ENCODE results near the gene KCNK17. TPM values are rescaled to one million over a fixed set of nuclear protein-coding genes. Genes with fewer than 3 reads are reported as not detected.
A peak's percentile ranks its signal among the peaks of the same experiment; 100 is the strongest.
"Not testable (repeated sequence)": the region's sequence is repeated elsewhere in the genome, so short reads cannot be mapped to it uniquely, and the experiment has no call there.

Gene KCNK17
- total RNA-seq, 2 donors from 2014 or later, result 0.51 to 0.64 TPM

- H3K4me1 ChIP-seq (replicated peaks), result no peaks in the 10 kb centered on the region
- no peaks in the 10 kb centered on the region for H3K27me3 ChIP-seq (replicated peaks; ENCODE audit: insufficient read depth)
- no peak overlapping the region for H3K4me3 ChIP-seq
- 79% methylated on average over 3 of the region's 3 CpGs for WGBS
- H3K9me3 ChIP-seq, result no peaks in the 10 kb centered on the region
- intact Hi-C loops (cut with DNase I), result no loop called here
- no peak for DNase-seq (ENCODE audit: low spot score)
- no peak overlapping the region for H3K27ac ChIP-seq
- TF ChIP-seq, protein P1, sequence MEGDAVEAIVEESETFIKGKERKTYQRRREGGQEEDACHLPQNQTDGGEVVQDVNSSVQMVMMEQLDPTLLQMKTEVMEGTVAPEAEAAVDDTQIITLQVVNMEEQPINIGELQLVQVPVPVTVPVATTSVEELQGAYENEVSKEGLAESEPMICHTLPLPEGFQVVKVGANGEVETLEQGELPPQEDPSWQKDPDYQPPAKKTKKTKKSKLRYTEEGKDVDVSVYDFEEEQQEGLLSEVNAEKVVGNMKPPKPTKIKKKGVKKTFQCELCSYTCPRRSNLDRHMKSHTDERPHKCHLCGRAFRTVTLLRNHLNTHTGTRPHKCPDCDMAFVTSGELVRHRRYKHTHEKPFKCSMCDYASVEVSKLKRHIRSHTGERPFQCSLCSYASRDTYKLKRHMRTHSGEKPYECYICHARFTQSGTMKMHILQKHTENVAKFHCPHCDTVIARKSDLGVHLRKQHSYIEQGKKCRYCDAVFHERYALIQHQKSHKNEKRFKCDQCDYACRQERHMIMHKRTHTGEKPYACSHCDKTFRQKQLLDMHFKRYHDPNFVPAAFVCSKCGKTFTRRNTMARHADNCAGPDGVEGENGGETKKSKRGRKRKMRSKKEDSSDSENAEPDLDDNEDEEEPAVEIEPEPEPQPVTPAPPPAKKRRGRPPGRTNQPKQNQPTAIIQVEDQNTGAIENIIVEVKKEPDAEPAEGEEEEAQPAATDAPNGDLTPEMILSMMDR (IDR thresholded peaks at IDR 0.05), result no peak
- TF ChIP-seq POLR2AphosphoS5 (IDR thresholded peaks at IDR 0.05), result no peak
- no peak for TF ChIP-seq POLR2A (IDR thresholded peaks at IDR 0.05)
- H3K36me3 ChIP-seq, result no peaks in the 10 kb centered on the region
Measured at GRCh38 chr6:39287601-39288000, 26.6 kb downstream of the KCNK17 start.

DNA sequence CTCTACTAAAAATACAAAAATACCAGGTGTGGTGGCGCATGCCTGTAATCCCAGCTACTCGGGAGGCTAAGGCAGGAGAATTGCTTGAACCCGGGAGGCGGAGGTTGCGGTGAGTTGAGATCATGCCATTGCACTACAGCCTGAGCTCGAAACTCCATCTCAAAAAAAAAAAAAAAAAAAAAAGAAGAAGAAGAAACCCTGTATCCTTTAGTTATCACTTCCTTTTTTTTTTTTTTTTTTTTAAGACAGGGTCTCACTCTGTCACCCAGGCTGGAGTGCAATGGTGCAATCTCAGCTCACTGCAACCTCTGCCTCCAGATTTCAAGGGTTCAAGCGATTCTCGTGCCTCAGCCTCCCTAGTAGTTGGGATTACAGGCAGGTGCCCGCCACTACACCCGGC lies 27.6 kb downstream of the KCNK17 start:
- H3K27me3 ChIP-seq (replicated peaks; ENCODE audit: insufficient read depth); H3K9me3 ChIP-seq; H3K36me3 ChIP-seq; H3K4me1 ChIP-seq (replicated peaks); DNase-seq (ENCODE audit: low spot score); H3K4me3 ChIP-seq; intact Hi-C loops (cut with DNase I); H3K27ac ChIP-seq: not testable (repeated sequence)
- 85% methylated on average over 8 of the region's 10 CpGs for WGBS

DNA sequence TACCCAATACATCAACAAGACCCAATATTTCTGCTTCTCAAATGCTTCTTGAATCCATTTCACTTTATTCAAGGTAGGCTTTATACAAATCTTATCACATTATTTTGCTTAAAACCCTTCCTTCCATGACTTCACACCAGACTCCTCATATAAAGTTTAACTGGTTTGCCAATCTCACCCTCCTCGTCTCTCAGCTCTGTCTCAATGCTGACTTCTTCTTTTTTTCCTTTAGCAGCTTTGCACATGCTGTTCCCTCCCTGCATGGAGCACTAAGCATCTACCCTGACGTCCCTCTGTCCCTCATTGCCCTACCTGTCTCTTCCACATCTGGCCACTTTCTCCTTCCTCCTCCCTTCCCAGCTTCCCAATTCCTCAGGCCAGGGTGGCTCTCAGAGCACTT lies 31.4 kb downstream of the KCNK17 start:
- TF ChIP-seq POLR2A (IDR thresholded peaks at IDR 0.05), result no peak
- TF ChIP-seq, protein P1 (IDR thresholded peaks at IDR 0.05), result no peak
- no peak for TF ChIP-seq POLR2AphosphoS5 (IDR thresholded peaks at IDR 0.05)
- intact Hi-C loops (cut with DNase I), result no loop called here
- H3K4me3 ChIP-seq, result no peak overlapping the region
- no peaks in the 10 kb centered on the region for H3K27me3 ChIP-seq (replicated peaks; ENCODE audit: insufficient read depth)
- no peaks in the 10 kb centered on the region for H3K4me1 ChIP-seq (replicated peaks)
- DNase-seq (ENCODE audit: low spot score), result no peak
- no peak overlapping the region for H3K27ac ChIP-seq
- no peaks in the 10 kb centered on the region for H3K9me3 ChIP-seq
- 71% methylated on average over 2 of the region's 2 CpGs for WGBS
- no peaks in the 10 kb centered on the region for H3K36me3 ChIP-seq

DNA sequence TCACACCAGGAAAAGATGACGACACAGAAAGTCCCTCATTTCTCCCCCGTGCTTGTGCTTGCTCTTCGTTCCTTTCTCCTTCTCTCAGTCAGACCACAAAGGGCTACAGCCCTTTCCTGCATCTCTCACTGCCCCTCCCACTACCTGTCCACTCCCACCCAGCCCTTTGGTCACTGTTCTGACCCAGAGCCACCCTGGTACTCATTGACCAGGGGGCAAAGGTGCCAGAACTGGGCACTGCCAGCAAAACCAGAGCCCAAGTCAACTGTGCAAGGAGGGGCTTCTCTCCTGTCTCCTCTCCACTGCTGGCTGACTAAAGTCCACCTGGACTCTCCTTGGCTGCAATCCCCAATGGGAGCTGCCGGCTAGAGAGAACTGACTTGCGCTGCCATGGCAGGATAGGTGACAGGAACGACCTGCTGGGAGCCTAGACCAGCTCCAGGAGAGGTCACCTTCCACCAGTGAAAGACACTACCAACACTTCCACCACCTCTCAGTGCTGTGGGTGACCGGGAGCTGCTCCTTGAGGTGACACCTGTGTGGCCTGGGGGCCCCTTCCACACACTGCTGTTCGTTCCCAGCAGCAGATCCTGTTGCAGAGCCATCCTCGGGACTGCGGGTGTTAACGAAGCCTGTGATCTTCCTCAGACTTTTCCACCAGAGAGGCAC lies 32.8 kb downstream of the KCNK17 start:
- no peaks in the 10 kb centered on the region for H3K4me1 ChIP-seq (replicated peaks)
- 83% methylated on average over 9 of the region's 11 CpGs for WGBS
- H3K27ac ChIP-seq, result no peak overlapping the region

DNA sequence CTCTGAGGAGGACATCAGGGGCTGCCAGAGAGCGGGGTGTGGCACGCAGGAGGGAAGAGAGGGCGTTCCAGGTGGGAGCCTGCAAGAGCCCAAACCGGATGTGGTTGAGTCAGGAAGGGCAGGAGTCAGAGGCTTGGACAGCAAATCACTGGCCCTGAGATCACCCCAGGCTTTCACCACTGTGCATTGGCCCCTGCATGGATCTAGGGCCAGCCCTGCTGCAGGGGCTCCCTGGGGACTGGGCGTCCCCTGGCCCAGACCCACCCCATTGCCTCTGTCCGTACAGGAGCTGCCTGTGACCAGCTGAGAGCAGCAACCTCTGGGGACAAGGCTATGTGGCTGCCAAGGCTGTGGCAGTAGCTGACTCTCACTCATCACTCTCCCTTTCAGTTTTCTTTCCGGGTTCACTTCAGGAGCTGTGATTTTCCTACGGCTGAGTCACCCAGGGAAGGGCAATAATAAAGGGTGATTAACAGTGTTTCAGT lies 33.9 kb downstream of the KCNK17 start:
- Histone ChIP-seq H3K9me3 (no peaks in the 10 kb centered on the region), H3K36me3 (no peaks in the 10 kb centered on the region), H3K27me3 (replicated peaks; ENCODE audit: insufficient read depth) (no peaks in the 10 kb centered on the region), H3K4me3 (no peak overlapping the region), H3K27ac (no peak overlapping the region), H3K4me1 (replicated peaks) (no peaks in the 10 kb centered on the region)
- intact Hi-C loops (cut with DNase I), result no loop called here
- 48% methylated on average over 7 of the region's 8 CpGs for WGBS
- TF ChIP-seq POLR2AphosphoS5 (IDR thresholded peaks at IDR 0.05), result no peak
- TF ChIP-seq, protein P1 (IDR thresholded peaks at IDR 0.05), result peak in 1 of 4 experiments; percentile 2
- DNase-seq (ENCODE audit: low spot score), result no peak

More for the DNA sequence above, 32.8 kb downstream of the KCNK17 start:
- intact Hi-C loops (cut with DNase I), result no loop called here
- Histone ChIP-seq H3K27me3 (replicated peaks; ENCODE audit: insufficient read depth) (no peaks in the 10 kb centered on the region), H3K9me3 (no peaks in the 10 kb centered on the region), H3K36me3 (no peaks in the 10 kb centered on the region), H3K4me3 (no peak overlapping the region)
- no peak for DNase-seq (ENCODE audit: low spot score)
- TF ChIP-seq, protein P1 (IDR thresholded peaks at IDR 0.05), result no peak
- no peak for TF ChIP-seq POLR2AphosphoS5 (IDR thresholded peaks at IDR 0.05)
- no peak for TF ChIP-seq POLR2A (IDR thresholded peaks at IDR 0.05)
